ENCODE results near the gene APC. TPM values are rescaled to one million over a fixed set of nuclear protein-coding genes. Genes with fewer than 3 reads are reported as not detected.

APC gene
- total RNA-seq, 1 experiment from 2014 or later: 24.0 TPM

GRCh38 chr5:112763165-112763564 lies 25.5 kb downstream of the APC start:
- no peaks in the 10 kb centered on the region for H3K79me2 ChIP-seq (ENCODE audit: insufficient read depth, low read length)
- no peaks in the 10 kb centered on the region for H3K27me3 ChIP-seq (ENCODE audit: insufficient read depth, low read length)
- H3K36me3 ChIP-seq (ENCODE audit: control insufficient read depth in 1 of 2, insufficient read depth in 2 of 2, low read length in 2 of 2): no peaks in the 10 kb centered on the region
- ATAC-seq: no peak
- POLR2A ChIA-PET: no interaction called here
- DNase-seq (ENCODE audit: low read depth, low spot score): no peak
- H3K27ac ChIP-seq (ENCODE audit: low read depth, low read length): no peak overlapping the region
- H4K20me1 ChIP-seq (ENCODE audit: insufficient read depth): no peaks in the 10 kb centered on the region
- TF ChIP-seq ZFX (IDR thresholded peaks at IDR 0.05): no peak
- TF ChIP-seq MAX (IDR thresholded peaks at IDR 0.05): no peak
- no peak for TF ChIP-seq FOSL1 (IDR thresholded peaks at IDR 0.05; ENCODE audit: low read depth)
- no peak for TF ChIP-seq REST (IDR thresholded peaks at IDR 0.05; ENCODE audit: low read depth)
- RAD21 ChIA-PET (ENCODE audit: low non-redundant PET in 1 of 2, low total read pairs in 2 of 2, uncharacterized antibody in 2 of 2, unreplicated experiment in 2 of 2): no interaction called here
- no peak overlapping the region for H3K9ac ChIP-seq (ENCODE audit: low read length)
- H3K9me3 ChIP-seq (ENCODE audit: control insufficient read depth in 1 of 2, insufficient read depth in 1 of 2, low read depth in 1 of 2, low read length in 2 of 2): no peaks in the 10 kb centered on the region
- H3K4me2 ChIP-seq (ENCODE audit: low read length): no peak overlapping the region
- intact Hi-C loops (cut with micrococcal nuclease): no loop called here
- H3K9me2 ChIP-seq (ENCODE audit: insufficient read depth): no peaks in the 10 kb centered on the region
- CTCF ChIA-PET: no interaction called here
- H3K4me3 ChIP-seq (replicated peaks in 1 of 2; ENCODE audit: low read depth in 1 of 2, low read length in 2 of 2): no peak overlapping the region
- H3K4me1 ChIP-seq (ENCODE audit: control insufficient read depth in 1 of 2, insufficient read depth in 2 of 2, low read length in 2 of 2): peaks cover 4 to 5% of the 10 kb centered on the region in 2 experiments
- no TSS peak for BruUV-seq (replicated peaks)
- no peak overlapping the region for H2AFZ ChIP-seq (ENCODE audit: low read depth, low read length, poor library complexity, severe bottlenecking)

GRCh38 chr5:112772124-112772523 lies 34.4 kb downstream of the APC start:
- no peaks in the 10 kb centered on the region for H4K20me1 ChIP-seq (ENCODE audit: insufficient read depth)
- H3K9ac ChIP-seq (ENCODE audit: low read length): no peak overlapping the region
- BruUV-seq (replicated peaks): no TSS peak
- no peak overlapping the region for H3K4me2 ChIP-seq (ENCODE audit: low read length)
- DNase-seq (ENCODE audit: low read depth, low spot score) (no peak), ATAC-seq (no peak)
- ChIA-PET POLR2A (no interaction called here), CTCF (no interaction called here), RAD21 (ENCODE audit: low non-redundant PET in 1 of 2, low total read pairs in 2 of 2, uncharacterized antibody in 2 of 2, unreplicated experiment in 2 of 2) (no interaction called here)
- no peak overlapping the region for H3K4me3 ChIP-seq (replicated peaks in 1 of 2; ENCODE audit: low read depth in 1 of 2, low read length in 2 of 2)
- no peaks in the 10 kb centered on the region for H3K9me2 ChIP-seq (ENCODE audit: insufficient read depth)
- no peaks in the 10 kb centered on the region for H3K27me3 ChIP-seq (ENCODE audit: insufficient read depth, low read length)
- H2AFZ ChIP-seq (ENCODE audit: low read depth, low read length, poor library complexity, severe bottlenecking): no peak overlapping the region
- TF ChIP-seq REST (IDR thresholded peaks at IDR 0.05; ENCODE audit: low read depth) (no peak), FOSL1 (IDR thresholded peaks at IDR 0.05; ENCODE audit: low read depth) (no peak), EZH2 (IDR thresholded peaks at IDR 0.05) (no peak), SP1 (IDR thresholded peaks at IDR 0.05; ENCODE audit: low read depth) (no peak), SIN3A (IDR thresholded peaks at IDR 0.05; ENCODE audit: low read depth) (no peak), POLR2A (IDR thresholded peaks at IDR 0.05; ENCODE audit: borderline replicate concordance, extremely low read depth, insufficient read depth, insufficient read length) (no peak)
- no peaks in the 10 kb centered on the region for H3K4me1 ChIP-seq (ENCODE audit: control insufficient read depth in 1 of 2, insufficient read depth in 2 of 2, low read length in 2 of 2)
- intact Hi-C loops (cut with micrococcal nuclease): no loop called here
- H3K9me3 ChIP-seq (ENCODE audit: control insufficient read depth in 1 of 2, insufficient read depth in 1 of 2, low read depth in 1 of 2, low read length in 2 of 2): no peaks in the 10 kb centered on the region
- no peaks in the 10 kb centered on the region for H3K79me2 ChIP-seq (ENCODE audit: insufficient read depth, low read length)
- no peak overlapping the region for H3K27ac ChIP-seq (ENCODE audit: low read depth, low read length)
- H3K36me3 ChIP-seq (ENCODE audit: control insufficient read depth in 1 of 2, insufficient read depth in 2 of 2, low read length in 2 of 2): peaks cover 0 to 2% of the 10 kb centered on the region in 2 experiments; a peak in 1 of 4 replicates
